H1 (cell line): ENCODE data around the gene AADAC. TPM values are rescaled to one million over a fixed set of nuclear protein-coding genes. Genes with fewer than 3 reads are reported as not detected.

Source experiments
- CTCF ChIA-PET: fragments of 300-600 bp; sonication (Branson Sonifier 250); formaldehyde crosslinking; loops from one replicate; lab custom pipeline; 2021; ENCODE audit not compliant: partially characterized antibody; lab: Charles Lee
- POLR2A ChIA-PET: fragments of 300-600 bp; sonication (Branson Sonifier 250); formaldehyde crosslinking; loops from one replicate; lab custom pipeline; 2021; ENCODE audit warnings: inconsistent platforms; ENCODE audit not compliant: partially characterized antibody; lab: Charles Lee
- DNase-seq, 2 experiments: peaks; one replicate each; pipeline versions ENCODE4 v3.0.0 to v3.0.0-alpha.2; 2010 to 2022; ENCODE audit warnings: low spot score in 2 of 2, low read depth in 1 of 2, mixed read lengths in 1 of 2
- FAIRE-seq: peaks from 2 replicates; lab custom pipeline; 2011; peaks lifted over from hg19 to GRCh38; lab: Jason Lieb, UNC
- H2AFZ ChIP-seq: 2 replicates; pipeline ENCODE4 v1.8.1; 2012; ENCODE audit warnings: low read length, inconsistent platforms
- H2AK5ac ChIP-seq: 2 replicates; pipeline ENCODE4 v1.6.1; 2013; ENCODE audit warnings: low read depth, low read length
- H2BK120ac ChIP-seq: replicated peaks from 2 replicates; pipeline ENCODE3; 2013; ENCODE audit warnings: low read depth, low read length, inconsistent platforms
- H2BK12ac ChIP-seq: 2 replicates; pipeline ENCODE4 v1.6.1; 2013; ENCODE audit warnings: low read depth, low read length
- H2BK15ac ChIP-seq: 2 replicates; pipeline ENCODE4 v1.6.1; 2013; ENCODE audit warnings: low read length
- H2BK20ac ChIP-seq: 2 replicates; pipeline ENCODE4 v1.6.1; 2013; ENCODE audit warnings: low read length
- H2BK5ac ChIP-seq: 2 replicates; pipeline ENCODE4 v1.6.1; 2013; ENCODE audit warnings: low read depth, low read length
- H3K14ac ChIP-seq: 2 replicates; pipeline ENCODE4 v1.6.1; 2013; ENCODE audit warnings: inconsistent platforms; ENCODE audit not compliant: insufficient read length
- H3K18ac ChIP-seq: 2 replicates; pipeline ENCODE4 v1.6.1; 2013; ENCODE audit warnings: low read length; ENCODE audit errors: extremely low read depth
- H3K23ac ChIP-seq: 2 replicates; pipeline ENCODE4 v1.6.1; 2013; ENCODE audit warnings: inconsistent platforms; ENCODE audit not compliant: insufficient read length
- H3K23me2 ChIP-seq: 2 replicates; pipeline ENCODE4 v1.6.1; 2013; ENCODE audit warnings: low read depth, low read length
- H3K27ac ChIP-seq: 2 replicates; pipeline ENCODE4 v1.6.1; 2011; ENCODE audit warnings: low read depth, low read length, inconsistent platforms
- H3K27me3 ChIP-seq, 4 experiments: replicated peaks in 1 of 4; 1 replicate in 1 of 4; 2 replicates in 3 of 4; pipeline versions ENCODE4 v1.6.1 to v1.8.1; 2011 to 2013; ENCODE audit warnings: low read length in 3 of 4, mild to moderate bottlenecking in 3 of 4, inconsistent platforms in 2 of 4, mixed read lengths in 2 of 4, moderate library complexity in 1 of 4; ENCODE audit not compliant: control insufficient read depth in 3 of 4, insufficient read depth in 3 of 4; ENCODE audit errors: extremely low read depth in 1 of 4
- H3K36me3 ChIP-seq, 4 experiments: 2 replicates each; pipeline versions ENCODE4 v1.6.1 to v1.8.1; 2011 to 2013; ENCODE audit warnings: mild to moderate bottlenecking in 4 of 4, low read length in 3 of 4, moderate library complexity in 2 of 4, control low read depth in 1 of 4, inconsistent platforms in 1 of 4; ENCODE audit not compliant: insufficient read depth in 4 of 4, control insufficient read depth in 2 of 4
- H3K4ac ChIP-seq: replicated peaks from 2 replicates; pipeline ENCODE3; 2013; ENCODE audit warnings: low read length, low read depth, mixed read lengths, inconsistent platforms; ENCODE audit not compliant: insufficient read length
- H3K4me1 ChIP-seq, 4 experiments: replicated peaks in 1 of 4; 1 replicate in 1 of 4; 2 replicates in 3 of 4; pipeline versions ENCODE4 v1.6.1 to v1.8.1; 2011 to 2013; ENCODE audit warnings: low read length in 3 of 4, inconsistent platforms in 2 of 4, mixed read lengths in 1 of 4; ENCODE audit not compliant: insufficient read depth in 4 of 4, control insufficient read depth in 3 of 4
- H3K4me2 ChIP-seq, 2 experiments: 2 replicates each; pipeline versions ENCODE4 v1.6.1 to v1.8.1; 2011 to 2013; ENCODE audit warnings: low read depth in 2 of 2, low read length in 2 of 2, control low read depth in 1 of 2, inconsistent platforms in 1 of 2, mild to moderate bottlenecking in 1 of 2; ENCODE audit not compliant: insufficient read depth in 1 of 2
- H3K4me3 ChIP-seq, 4 experiments: fragments of 200-600, 300-600 bp in 1 of 4; sonication (generic), shearing (Covaris generic), sonication (Bioruptor Twin) in 1 of 4; 2 replicates each; pipeline versions ENCODE4 v1.5.1 to v1.8.1; 2011 to 2016; ENCODE audit warnings: low read length in 4 of 4, low read depth in 3 of 4, control low read depth in 2 of 4, inconsistent platforms in 2 of 4, mild to moderate bottlenecking in 2 of 4, mixed read lengths in 1 of 4, moderate library complexity in 1 of 4; ENCODE audit not compliant: insufficient read depth in 2 of 4; ENCODE audit errors: extremely low read depth in 1 of 4
- H3K56ac ChIP-seq: replicated peaks from 2 replicates; pipeline ENCODE3; 2013; ENCODE audit warnings: low read depth, mild to moderate bottlenecking, mixed read lengths, low read length, inconsistent platforms; ENCODE audit not compliant: insufficient read length
- H3K79me1 ChIP-seq: 2 replicates; pipeline ENCODE4 v1.6.1; 2013; ENCODE audit warnings: low read depth, low read length, control low read depth
- H3K79me2 ChIP-seq, 2 experiments: 2 replicates each; pipeline versions ENCODE4 v1.6.1 to v1.8.1; 2012 to 2013; ENCODE audit warnings: low read length in 2 of 2, mild to moderate bottlenecking in 2 of 2, inconsistent platforms in 1 of 2; ENCODE audit not compliant: insufficient read depth in 2 of 2, control insufficient read depth in 1 of 2
- H3K9ac ChIP-seq, 4 experiments: replicated peaks in 1 of 4; 1 replicate in 1 of 4; 2 replicates in 3 of 4; pipeline versions ENCODE4 v1.6.1 to v1.8.1; 2011 to 2013; ENCODE audit warnings: low read depth in 3 of 4, low read length in 3 of 4, control low read depth in 2 of 4, mild to moderate bottlenecking in 2 of 4, moderate library complexity in 2 of 4, inconsistent platforms in 1 of 4; ENCODE audit errors: extremely low read depth in 1 of 4
- H3K9me3 ChIP-seq, 2 experiments: 2 replicates each; pipeline versions ENCODE4 v1.6.1 to v1.8.1; 2012 to 2013; ENCODE audit warnings: mild to moderate bottlenecking in 2 of 2, moderate library complexity in 2 of 2, control low read depth in 1 of 2, inconsistent platforms in 1 of 2, low read depth in 1 of 2, low read length in 1 of 2, mixed read lengths in 1 of 2; ENCODE audit not compliant: insufficient read depth in 2 of 2
- H4K20me1 ChIP-seq, 2 experiments: replicated peaks in 1 of 2; 2 replicates each; pipeline versions ENCODE3 to v1.8.1; 2011 to 2013; ENCODE audit warnings: inconsistent platforms in 2 of 2, low read length in 2 of 2, mild to moderate bottlenecking in 1 of 2; ENCODE audit not compliant: insufficient read depth in 2 of 2, control insufficient read depth in 1 of 2
- H4K5ac ChIP-seq: 2 replicates; pipeline ENCODE4 v1.6.1; 2013; ENCODE audit warnings: low read length, low read depth, mixed read lengths, inconsistent platforms; ENCODE audit not compliant: insufficient read length
- H4K8ac ChIP-seq: 2 replicates; pipeline ENCODE4 v1.8.0; 2013; ENCODE audit warnings: mild to moderate bottlenecking, moderate library complexity, low read length, inconsistent platforms; ENCODE audit not compliant: insufficient read depth; ENCODE audit errors: extremely low read depth
- H4K91ac ChIP-seq: replicated peaks from 2 replicates; pipeline ENCODE3; 2013; ENCODE audit warnings: low read length, mixed read lengths, inconsistent platforms; ENCODE audit not compliant: insufficient read length
- ATF3 ChIP-seq: IDR thresholded peaks from 2 replicates; pipeline ENCODE4 v1.6.1; 2011; ENCODE audit warnings: low read depth, mild to moderate bottlenecking, low read length; ENCODE audit not compliant: insufficient read depth
- CBX5 ChIP-seq: fragments of 300-800, 300-1000 bp; sonication (generic); IDR thresholded peaks from 2 replicates; pipeline ENCODE4 v1.7.1; 2016; ENCODE audit warnings: antibody characterized with exemption, low read length, low read depth
- CEBPB ChIP-seq: IDR thresholded peaks from 2 replicates; pipeline ENCODE4 v1.6.1; 2012; ENCODE audit warnings: low read depth, low read length
- CHD2 ChIP-seq: IDR thresholded peaks from 2 replicates; pipeline ENCODE4 v1.6.1; 2012; ENCODE audit warnings: low read length, improper control_type of control experiment
- CREB1 ChIP-seq: IDR thresholded peaks from 2 replicates; pipeline ENCODE4 v1.6.1; 2012; ENCODE audit warnings: inconsistent platforms
- HDAC2 ChIP-seq, 2 experiments: fragments of 300-600 bp in 1 of 2; sonication (generic) in 1 of 2; IDR thresholded peaks; 2 replicates each; pipeline ENCODE4 v1.6.1; 2011 to 2012; ENCODE audit warnings: low read depth in 2 of 2, low read length in 2 of 2, mild to moderate bottlenecking in 2 of 2, moderate library complexity in 2 of 2, borderline replicate concordance in 1 of 2, inconsistent platforms in 1 of 2
- NRF1 ChIP-seq: IDR thresholded peaks from 2 replicates; pipeline ENCODE4 v1.6.1; 2011; ENCODE audit warnings: mild to moderate bottlenecking, low read depth, low read length, improper control_type of control experiment
- POU5F1 ChIP-seq: IDR thresholded peaks from 2 replicates; pipeline ENCODE4 v1.6.1; 2011; ENCODE audit warnings: low read depth, mild to moderate bottlenecking, low read length, moderate library complexity
- SUZ12 ChIP-seq: fragments of 200-600 bp; sonication (generic); IDR thresholded peaks from 2 replicates; pipeline ENCODE4 v1.6.1; 2012; ENCODE audit warnings: mild to moderate bottlenecking, inconsistent platforms, low read length, moderate library complexity, mixed read lengths
- TBP ChIP-seq: IDR thresholded peaks from 2 replicates; pipeline ENCODE4 v1.6.1; 2011; ENCODE audit warnings: low read depth, low read length, improper control_type of control experiment
- WGBS, 2 experiments: shearing (Covaris generic) in 1 of 2; methylation state at CpG; one replicate each; pipeline versions ENCODE4 v1.1.6 to v1.1.7; 2013 to 2015; ENCODE audit warnings: low lambda C conversion rate in 2 of 2, mixed read lengths in 2 of 2, inconsistent platforms in 1 of 2, low coverage in 1 of 2, missing lambda C conversion rate in 1 of 2; ENCODE audit not compliant: insufficient replicate concordance in 2 of 2, insufficient coverage in 1 of 2, insufficient read length in 1 of 2; ENCODE audit errors: extremely low coverage in 1 of 2, missing lambda C conversion rate in 1 of 2; 5-methylcytosine and 5-hydroxymethylcytosine counted together
- long read RNA-seq, 2 experiments: library from RNA in 1 of 2; library from capped mRNA in 1 of 2; stranded (forward); transcript quantifications; one replicate each; pipeline ENCODE4 v2.0.0, GENCODE V29; 2021; ENCODE audit warnings: inconsistent platforms in 1 of 2
- polyA minus RNA-seq, 3 experiments: library from RNA; depleted of rRNA, polyadenylated mRNA; stranded (reverse); fragments of >200 nt; gene quantifications; 1 replicate in 2 of 3; 2 replicates in 1 of 3; pipeline ENCODE4 v1.2.3, GENCODE V29; 2011
- polyA plus RNA-seq, 7 experiments: library from polyadenylated mRNA; depleted of rRNA in 3 of 7; stranded (reverse) in 5 of 7; unstranded in 2 of 7; fragments of >200 nt in 5 of 7; fragments of 200-250 nt in 2 of 7; gene quantifications; 1 replicate in 5 of 7; 2 replicates in 1 of 7; 4 replicates in 1 of 7; pipeline versions ENCODE4 v1.2.1 to v1.2.3, GENCODE V29; 2011 to 2013; ENCODE audit warnings: missing spikeins in 2 of 7, mixed read lengths in 2 of 7
- total RNA-seq: library from RNA; stranded (reverse); fragmentation: NEBNext Ultra II Directional; extraction: Animal tissue kit (Norgen Biotek cat#: 25700); gene quantifications from 2 replicates; pipeline ENCODE4 v1.2.1, GENCODE V29; 2021

Gene AADAC, protein sequence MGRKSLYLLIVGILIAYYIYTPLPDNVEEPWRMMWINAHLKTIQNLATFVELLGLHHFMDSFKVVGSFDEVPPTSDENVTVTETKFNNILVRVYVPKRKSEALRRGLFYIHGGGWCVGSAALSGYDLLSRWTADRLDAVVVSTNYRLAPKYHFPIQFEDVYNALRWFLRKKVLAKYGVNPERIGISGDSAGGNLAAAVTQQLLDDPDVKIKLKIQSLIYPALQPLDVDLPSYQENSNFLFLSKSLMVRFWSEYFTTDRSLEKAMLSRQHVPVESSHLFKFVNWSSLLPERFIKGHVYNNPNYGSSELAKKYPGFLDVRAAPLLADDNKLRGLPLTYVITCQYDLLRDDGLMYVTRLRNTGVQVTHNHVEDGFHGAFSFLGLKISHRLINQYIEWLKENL
- total RNA-seq (not detected in 2 replicates), polyA plus RNA-seq (2011; rRNA removed) (not detected in 2 replicates), polyA minus RNA-seq (2011; rRNA and poly(A)+ RNA removed) (not detected in 2 replicates)
- polyA plus RNA-seq (2011; cell fraction: cytosol; rRNA removed), result not detected
- polyA plus RNA-seq (2011; cell fraction: nucleus; rRNA removed), result not detected
- not detected in 4 replicates for polyA plus RNA-seq (2012, experiment 1 of 2)
- not detected for polyA plus RNA-seq (2012, experiment 2 of 2)
- not detected for polyA plus RNA-seq (2013, experiment 1 of 2)
- not detected for polyA plus RNA-seq (2013, experiment 2 of 2)
- polyA minus RNA-seq (2011; cell fraction: cytosol; rRNA and poly(A)+ RNA removed), result not detected
- polyA minus RNA-seq (2011; cell fraction: nucleus; rRNA and poly(A)+ RNA removed), result not detected
- long read RNA-seq, experiment 1, result 0 reads
- long read RNA-seq, experiment 2, result 0 reads

- no peak within 1 kb of the TSS for H3K9ac ChIP-seq
- H3K4me1 ChIP-seq, result no peaks in the 10 kb centered on the region
- peaks cover 3% of the 10 kb centered on the region in 2 experiments; a peak in 1 of 4 replicates for H3K9me3 ChIP-seq
- H2BK15ac ChIP-seq, result no peak within 1 kb of the TSS
- no peak within 1 kb of the TSS for H4K8ac ChIP-seq
- no peak within 1 kb of the TSS for H2BK12ac ChIP-seq
- H3K4me2 ChIP-seq, result no peak within 1 kb of the TSS
- no peak within 1 kb of the TSS for H3K18ac ChIP-seq
- ChIA-PET POLR2A (no interaction called here), CTCF (interaction anchor here (1.5 kb wide), 1 partner anchor 345 kb away, joined by 4 read pairs; no protein-coding TSS in a partner anchor)
- no peak within 1 kb of the TSS for H3K14ac ChIP-seq
- no peak within 1 kb of the TSS for H2AFZ ChIP-seq
- 0 out of 2 replicates have a peak, but pooled peaks cover 2% of the 10 kb centered on the region for H3K23me2 ChIP-seq
- no peak within 1 kb of the TSS for H3K4me3 ChIP-seq
- no peaks in the 10 kb centered on the region for H3K79me2 ChIP-seq
- no peak within 1 kb of the TSS for H3K4ac ChIP-seq
- DNase-seq (no peak), FAIRE-seq (no peak)
- H4K20me1 ChIP-seq, result no peaks in the 10 kb centered on the region
- no peak within 1 kb of the TSS for H2AK5ac ChIP-seq
- H3K79me1 ChIP-seq, result no peaks in the 10 kb centered on the region
- no peak within 1 kb of the TSS for H4K91ac ChIP-seq
- no peak within 1 kb of the TSS for H2BK120ac ChIP-seq
- no peaks in the 10 kb centered on the region for H3K36me3 ChIP-seq
- H3K27me3 ChIP-seq, result no peaks in the 10 kb centered on the region
- H3K23ac ChIP-seq, result no peak within 1 kb of the TSS
- no peak within 1 kb of the TSS for H2BK20ac ChIP-seq
- H4K5ac ChIP-seq, result no peak within 1 kb of the TSS
- H3K56ac ChIP-seq, result no peak within 1 kb of the TSS
- WGBS, 2 experiments, result 96% methylated on average over 4 of the region's 4 CpGs; no CpG with 5 or more reads in 1 of the 2 experiments
- H3K27ac ChIP-seq, result no peak within 1 kb of the TSS
- H2BK5ac ChIP-seq, result no peak within 1 kb of the TSS
- no peak for TF ChIP-seq CHD2
- TF ChIP-seq SUZ12, result no peak
- TF ChIP-seq CEBPB, result no peak
- no peak for TF ChIP-seq HDAC2 (IDR thresholded peaks at IDR 0.05; ENCODE audit: borderline replicate concordance in 1 of 2, low read depth in 2 of 2, low read length in 2 of 2)
- TF ChIP-seq CREB1, result no peak
- TF ChIP-seq ATF3, result no peak
- no peak for TF ChIP-seq CBX5
- TF ChIP-seq POU5F1, result no peak
- no peak for TF ChIP-seq NRF1
- TF ChIP-seq TBP, result no peak
These were observed at the start of gene AADAC for GRCh38 chr3:151813799-151814198. AADAC (plus strand) TSS chr3:151814116; CDS start chr3:151814163, 47 bp downstream.
